Stimulated activated CD4-positive, alpha-beta T cell treated with anti-CD3 and anti-CD28 coated beads, Interleukin-4, amount 100 ng/mL, for 1 hour (primary cell): ENCODE data around the gene RPLP2.

ENCODE experiments used
- DNase-seq: peaks from one replicate; pipeline ENCODE4 v3.0.0-alpha.2; 2020

RPLP2 gene

DNA sequence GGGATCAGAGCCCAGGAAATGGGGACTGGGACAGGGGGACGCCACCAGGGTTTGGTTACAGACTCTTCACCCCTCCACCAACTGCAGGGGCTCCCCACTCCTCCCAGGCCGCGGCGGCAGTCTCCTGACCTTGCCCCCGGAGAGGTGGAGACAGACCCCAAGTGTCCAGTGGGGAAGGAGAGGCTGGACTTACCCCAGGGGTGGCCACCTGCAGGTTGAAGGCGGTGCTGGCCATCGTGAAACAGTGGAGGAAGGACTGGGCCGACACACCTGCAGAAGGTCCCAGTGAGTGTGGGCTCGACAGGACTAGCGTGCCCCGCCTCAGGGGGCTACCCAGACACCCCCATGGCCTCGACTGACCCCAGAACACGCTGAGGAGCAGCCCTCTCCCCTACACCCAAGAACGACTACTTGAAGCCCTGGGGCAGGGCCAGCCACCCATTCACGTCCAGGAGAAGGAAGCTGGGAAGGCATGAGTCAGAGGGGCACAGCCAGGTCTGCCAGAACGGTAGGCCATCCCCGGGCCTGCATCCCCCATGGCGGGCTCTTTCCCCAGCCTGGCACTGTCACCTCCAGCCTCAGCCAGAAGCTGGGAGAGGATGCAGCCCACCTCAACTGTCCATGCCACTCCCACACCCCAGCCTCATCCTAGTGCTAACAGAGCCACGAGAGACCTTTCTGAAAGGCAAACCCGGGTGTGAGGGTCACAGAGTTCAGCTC is 34.7 kb upstream of the RPLP2 start:
- no peak for DNase-seq

DNA sequence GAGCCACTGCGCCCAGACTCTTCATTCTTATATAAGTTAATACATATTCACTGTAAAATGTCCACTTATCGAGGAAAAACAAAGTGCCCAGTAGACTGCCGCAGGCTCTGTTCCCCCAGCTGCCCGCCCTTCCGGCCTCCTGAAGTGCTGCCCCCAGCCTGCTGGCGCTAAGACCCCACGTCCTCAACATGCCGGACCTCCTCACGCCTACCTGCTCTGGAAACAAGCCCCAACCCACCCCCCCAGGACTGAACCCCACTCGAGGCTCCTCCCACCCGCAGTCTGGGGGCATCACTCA is 33.6 kb upstream of the RPLP2 start:
- DNase-seq, result no peak

DNA sequence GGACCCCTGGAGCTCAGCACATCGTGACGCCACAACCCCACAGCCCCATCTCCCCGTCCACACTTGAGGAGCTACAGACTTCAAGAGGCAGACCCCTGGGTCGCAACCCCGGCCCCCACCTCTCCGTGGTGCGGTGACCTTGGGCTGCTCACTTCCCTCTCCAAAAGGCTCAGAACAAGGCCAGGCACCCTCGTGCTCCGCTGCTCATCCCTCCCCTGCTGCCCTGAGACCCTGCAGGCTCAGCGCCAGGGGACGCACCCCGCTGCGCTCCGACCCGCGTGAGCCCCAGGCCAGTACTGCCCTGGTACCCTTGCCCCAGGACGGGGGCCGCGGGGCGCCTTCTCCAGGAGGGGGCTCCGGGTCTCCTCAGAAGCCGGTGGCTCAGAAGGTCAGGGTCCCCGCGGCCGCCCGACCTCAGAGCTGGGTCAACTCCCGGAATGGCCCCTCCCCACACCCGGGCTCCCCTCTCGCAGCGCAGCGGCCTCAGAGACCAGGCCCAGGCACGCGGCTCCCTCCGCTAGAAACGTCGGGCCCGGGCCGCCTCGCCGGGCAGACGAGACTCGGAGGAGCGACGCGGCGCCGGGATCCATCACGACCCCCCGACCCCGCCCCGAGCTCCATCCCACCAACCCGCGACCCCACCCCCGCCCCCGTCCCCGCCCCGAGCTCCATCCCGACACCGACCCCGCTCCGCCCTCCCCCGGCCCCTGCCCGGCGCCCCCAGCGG is 33.0 kb upstream of the RPLP2 start:
- DNase-seq, result no peak

DNA sequence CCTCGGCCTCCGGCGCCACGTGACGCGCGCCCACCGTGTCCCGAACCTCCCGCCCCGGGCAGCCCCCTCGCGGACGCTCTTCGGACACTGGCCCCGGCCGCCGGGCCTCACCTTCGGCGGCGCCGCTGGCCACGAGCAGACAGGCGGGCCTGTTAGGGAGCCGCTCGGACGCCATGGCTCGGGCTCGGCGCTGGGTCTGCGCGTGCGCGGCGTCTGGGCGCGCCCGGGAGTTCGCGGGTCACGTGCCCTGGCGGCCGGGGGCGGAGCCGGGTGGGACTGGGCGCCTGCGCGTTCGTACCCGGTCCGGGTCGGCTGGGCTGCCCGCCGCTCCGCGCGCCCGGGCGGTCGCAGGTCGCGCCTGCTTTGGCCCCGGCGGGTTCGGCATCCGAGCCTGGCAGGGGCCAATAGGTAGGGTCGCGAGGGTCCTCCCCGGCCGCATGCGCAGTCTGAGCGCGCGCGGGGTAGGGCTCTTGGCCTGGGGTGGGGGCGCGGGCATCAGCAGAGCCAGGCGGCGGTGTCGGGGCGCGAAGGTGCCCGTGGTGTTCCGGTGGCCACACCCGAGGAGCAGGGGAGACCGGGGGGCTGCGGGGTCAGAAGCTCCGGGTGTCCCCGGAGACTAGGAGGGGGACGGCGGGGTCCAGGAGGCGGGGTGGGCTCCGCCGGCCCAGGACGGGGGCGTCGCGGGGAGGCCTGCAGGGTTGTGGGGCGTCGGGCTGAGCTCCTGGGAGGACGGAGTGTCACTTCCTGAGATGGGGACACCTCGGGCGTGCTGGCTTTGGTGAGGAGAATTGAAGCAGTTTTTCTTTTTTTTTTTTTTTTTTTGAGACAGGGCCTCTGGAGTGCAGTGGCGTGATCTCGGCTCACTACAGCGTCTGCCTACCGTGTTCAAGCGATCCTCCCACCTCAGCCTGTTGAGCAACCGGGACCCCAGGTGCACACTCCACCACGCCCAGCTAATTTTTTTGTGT is 32.2 kb upstream of the RPLP2 start, which contains the start of gene GATD1:
Gene GATD1, minus strand, starts transcription at position 200 of the 968 bp plus-strand sequence. Its CDS starts 25 bp downstream, at position 175.
- DNase-seq, result peak; percentile 97

DNA sequence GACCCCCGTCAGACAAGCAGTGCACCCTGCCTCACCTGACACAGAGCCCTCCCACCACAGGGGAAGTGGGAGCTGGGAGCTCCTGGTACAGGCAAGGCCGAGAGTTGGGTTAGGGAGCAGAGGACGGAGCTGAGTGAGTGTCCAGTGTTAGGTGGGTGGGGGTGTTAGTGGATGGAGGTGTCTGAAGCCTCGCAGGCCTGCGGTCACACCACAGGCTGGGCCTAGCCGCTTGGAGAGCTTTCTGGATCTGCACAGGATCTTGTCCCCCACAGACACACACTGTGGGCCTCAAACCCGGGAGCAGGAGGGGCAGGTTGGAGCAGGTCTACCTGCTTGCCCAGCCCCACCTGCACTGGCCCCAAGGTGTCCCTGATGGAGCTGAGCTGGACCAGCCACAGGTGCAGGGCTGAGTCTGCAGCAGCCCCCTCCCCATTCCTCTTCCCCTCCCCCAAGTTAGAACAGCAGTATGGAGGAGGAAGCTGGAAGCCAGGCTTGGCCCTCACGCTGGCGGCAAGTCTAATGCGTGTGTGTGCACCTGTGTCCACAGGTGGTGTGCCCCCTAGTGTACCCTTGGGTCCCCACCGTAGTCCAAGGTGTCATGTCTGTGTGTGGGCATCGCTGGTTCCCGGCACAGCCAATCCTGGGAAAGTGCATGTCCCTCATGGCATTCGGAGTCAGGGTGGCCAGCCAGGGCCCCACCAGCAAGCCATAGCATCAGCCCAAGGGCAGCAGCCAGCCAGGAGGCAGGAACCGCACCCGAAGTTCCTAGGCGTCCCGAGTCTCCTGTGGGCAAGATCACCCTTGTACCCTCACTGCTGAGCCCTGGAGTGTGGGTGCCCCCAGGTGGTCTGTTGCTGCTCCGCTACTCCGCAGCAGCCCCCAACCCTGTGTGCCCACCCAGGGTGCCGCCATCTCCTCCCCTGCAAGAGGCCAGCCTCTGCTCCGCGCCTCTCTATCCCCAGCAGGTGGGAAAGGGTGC is 30.5 kb upstream of the RPLP2 start:
- DNase-seq, result no peak

DNA sequence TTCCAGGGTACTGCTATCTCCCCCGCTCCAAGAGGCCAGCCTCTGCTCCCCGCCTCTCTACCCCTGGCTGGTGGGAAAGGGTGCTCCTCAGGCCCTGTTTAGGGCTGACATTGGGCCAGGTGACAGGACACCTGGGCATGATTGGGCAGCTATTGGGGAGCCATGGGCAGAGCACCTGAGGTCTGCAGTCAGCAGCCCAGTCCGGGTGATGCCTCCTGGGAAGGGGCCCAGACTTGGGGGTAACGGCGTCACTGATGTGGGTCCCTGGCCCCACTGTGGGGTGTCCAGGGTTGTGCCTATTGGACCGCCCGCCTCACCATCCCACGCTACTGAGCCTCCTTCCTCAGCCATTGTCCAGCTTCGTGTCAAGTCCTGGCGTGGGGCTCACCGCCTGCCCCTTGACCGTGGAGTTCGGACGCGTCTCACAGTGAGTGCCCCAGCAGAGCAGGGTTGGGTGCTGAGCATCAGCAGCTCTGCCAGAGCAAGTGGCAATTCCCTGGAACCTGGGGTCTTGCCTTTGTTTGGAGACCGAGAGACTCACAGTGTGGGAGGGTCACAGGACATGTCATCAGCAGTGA is 29.7 kb upstream of the RPLP2 start:
- DNase-seq, result no peak

DNA sequence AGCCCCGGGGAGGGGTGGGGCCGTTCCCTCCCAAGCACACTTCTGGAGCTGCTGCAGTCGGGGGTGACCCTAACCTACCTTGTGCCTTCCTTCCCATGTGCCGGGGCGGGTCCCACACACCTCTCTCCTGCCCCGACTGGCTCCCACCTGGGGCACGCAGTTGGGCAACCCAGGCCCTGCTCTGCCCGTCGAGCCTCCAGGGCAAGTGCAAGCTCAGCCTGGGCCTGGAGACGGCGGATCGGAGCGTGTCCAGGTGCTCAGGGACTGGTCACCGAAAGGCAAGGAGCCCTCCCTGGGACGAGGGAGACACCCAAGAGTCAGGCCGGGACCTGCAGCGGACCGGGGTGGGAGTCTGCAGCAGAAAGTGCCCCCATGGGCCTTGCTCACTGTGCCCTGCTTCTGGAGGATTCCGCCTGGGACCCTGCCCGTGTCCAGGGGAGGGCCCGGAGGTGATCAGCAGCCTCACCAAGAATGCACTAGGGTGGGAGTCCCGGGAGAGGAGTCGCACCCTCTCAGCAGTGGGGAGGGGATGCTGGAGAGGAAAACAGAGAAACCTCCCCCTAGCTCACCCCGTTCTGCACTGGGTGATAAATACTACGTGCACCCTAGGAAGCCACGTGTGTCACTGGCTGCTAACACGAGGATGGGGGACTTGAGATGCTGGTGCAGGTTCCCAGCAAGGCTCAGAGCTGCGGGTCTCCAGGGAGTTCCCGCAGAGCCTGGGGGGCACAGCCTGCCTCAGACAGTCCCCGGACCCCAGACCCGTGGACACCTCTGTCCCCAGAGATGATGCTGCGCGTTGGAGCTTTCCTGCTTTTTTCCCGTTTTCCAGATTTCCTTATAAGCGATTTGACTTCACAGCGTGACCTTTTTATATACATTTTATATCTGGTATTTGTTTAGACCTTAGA is 27.2 kb upstream of the RPLP2 start:
- no peak for DNase-seq

DNA sequence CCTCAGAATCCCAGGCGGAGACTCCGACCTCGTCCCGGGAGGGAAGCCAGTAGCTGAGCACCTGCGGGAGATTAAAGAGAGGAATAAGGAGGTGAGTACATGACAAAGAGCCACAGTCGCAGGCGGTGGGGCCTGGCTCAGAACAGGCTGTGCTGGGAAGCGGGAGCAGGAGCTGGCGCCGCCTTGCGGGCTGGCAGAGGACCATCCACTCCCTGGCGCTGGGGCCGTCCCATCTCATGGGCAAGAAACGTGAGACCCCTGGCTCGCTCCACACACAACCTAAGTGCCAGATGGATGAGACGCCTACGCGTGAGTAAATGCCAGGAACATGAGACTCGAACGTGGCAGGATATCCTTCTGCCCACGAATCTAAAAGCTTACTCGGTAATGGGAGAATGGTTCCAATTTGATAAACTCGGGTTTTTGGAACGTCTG is 26.2 kb upstream of the RPLP2 start:
- DNase-seq, result no peak

DNA sequence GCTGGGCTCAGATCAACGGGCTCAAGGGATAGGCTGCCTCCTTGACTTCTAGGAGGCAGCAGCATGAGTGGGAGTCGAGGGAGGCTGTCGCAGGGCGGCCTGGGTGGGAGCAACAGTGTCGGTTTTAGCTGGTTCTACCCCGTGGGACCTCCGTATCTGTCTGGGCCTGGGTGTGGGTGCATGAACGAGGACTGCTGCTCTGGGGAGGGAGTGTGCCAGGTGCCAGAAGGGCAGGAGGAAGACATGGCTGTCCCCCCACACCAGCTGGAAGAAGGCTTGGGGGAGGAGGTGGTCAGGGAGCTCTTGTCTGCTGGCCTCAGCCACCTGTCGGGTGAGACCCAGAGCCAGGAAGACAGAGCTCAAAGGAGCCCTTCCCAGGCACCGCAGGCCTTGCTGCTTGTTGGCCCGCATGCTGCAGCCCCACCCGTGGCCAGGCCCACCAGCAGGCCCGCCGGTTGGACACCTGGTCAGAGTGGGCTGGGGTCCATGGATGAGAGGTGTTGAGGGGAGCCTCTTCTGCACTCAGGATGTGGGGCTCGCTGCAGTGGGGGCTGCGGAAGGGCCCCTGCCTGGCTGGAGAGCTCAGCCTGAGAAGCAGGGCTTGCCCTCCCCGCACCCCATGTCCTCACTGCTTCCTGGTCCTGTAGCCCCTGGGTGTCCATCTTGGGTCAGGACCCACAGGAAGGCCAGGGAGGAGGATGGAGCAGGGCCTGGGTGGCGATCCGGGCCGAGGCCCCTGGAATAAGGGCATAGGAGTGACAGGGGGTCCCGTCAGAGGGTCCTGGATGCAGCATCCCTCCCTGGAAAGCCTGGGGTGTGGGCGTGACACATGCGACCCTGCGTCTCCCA is 23.3 kb upstream of the RPLP2 start:
- DNase-seq, result no peak

DNA sequence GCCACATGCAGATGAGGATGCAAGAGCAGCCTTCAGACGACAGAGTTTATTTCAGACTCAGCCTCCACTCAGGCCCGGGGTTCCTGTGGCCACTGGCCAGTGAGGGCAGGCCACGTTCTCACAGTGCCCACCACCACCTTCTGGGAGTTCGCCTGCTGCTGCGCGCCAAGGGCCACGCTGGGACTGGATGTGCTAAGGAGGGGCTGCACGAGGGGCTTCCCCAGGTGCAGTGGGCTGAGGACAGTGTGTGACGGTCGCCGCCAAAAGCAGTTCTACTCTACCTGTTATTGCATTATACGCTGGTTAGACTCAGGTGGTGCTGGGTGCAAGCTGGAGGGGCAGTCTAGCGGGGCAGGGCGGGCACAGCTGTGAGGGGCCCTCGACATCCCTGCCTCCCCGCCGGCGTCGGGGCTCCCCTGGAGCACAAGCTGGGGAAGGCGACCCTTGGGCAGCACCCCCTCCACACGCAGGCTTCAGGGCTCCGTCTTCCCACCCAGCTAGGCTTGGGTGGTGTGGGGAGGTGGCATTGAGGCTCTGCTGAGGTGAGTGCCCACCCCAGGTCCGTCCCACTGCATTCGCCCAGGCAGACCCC is 22.6 kb upstream of the RPLP2 start:
- no peak for DNase-seq

DNA sequence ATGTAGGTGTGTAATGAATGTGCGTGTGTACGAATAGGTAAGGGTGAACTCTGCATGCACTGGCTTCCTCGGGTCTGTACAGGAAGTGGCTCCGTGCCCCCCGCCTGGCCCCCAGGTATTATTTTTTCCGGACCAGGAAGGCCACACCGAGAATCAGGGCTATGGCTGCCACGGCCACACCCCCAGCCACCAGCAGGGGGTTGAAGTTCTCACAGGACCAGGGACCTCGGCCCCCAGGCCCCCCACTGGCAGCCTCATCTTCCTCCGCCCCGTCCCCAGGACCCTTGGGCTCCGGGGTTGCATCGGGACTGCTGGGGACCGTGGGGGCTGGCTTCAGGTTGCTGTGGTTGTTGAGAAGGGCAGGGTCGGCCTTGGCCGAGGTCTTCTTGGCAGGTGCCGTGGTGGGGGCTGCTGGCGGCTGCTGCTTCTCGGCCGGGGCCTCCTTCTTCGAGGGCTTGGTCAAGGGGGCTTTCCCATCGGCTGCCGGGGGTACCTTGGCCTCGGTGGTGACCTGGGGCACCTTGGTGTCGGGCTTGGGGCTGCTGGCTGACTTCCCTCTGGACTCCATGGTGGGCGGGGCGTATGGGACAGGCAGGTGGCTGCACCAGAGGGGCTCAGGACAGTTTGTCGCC is 21.6 kb upstream of the RPLP2 start:
- no peak for DNase-seq

DNA sequence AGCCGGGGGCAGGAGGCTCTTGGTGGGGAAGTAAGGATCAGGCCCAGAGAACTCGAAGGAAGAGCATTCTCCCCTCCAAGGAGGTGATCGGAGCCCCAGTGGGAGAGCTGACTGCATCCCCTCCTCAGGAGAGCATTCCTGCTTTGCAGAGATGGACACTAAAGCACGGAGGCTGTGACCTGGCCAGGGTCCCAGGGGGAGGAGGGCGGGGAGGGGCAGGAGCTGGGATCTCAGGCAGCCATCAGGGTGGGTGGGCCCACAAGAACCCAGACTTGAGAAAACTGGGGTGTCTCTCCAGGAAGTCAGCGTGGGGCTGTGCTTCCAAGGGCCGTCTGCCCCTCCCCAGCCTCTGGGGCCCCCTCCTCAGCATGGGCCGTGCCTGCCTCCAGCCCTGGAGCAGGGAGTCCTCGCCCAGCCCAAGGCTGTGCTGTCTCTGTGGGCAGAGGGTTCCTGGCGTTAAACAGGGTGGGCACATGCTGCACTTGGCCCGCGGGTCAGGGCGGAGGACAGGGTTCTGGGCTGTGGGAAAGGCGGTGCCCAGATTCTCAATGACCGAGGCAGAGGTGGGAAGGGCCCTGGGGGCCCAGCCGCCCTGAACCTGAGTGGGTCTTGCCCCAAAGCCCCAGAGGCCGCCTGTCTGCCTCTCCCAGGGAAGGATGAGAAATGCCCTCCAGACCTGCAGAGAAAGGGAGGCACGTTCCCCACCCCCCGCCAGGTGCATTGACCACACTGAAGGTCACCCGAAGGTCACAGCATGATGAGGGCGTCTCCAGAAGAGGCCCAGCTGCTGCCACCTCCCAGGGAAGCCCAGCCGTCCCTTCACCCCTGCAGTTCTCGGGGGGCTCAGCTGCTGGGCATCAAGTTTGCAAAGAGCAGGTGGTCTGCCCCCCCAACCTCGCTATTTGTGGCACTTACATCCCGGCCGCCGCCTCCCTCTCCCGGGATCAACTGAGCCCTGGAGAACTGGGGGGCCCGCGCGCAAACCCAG is 20.5 kb upstream of the RPLP2 start:
- DNase-seq, result no peak

DNA sequence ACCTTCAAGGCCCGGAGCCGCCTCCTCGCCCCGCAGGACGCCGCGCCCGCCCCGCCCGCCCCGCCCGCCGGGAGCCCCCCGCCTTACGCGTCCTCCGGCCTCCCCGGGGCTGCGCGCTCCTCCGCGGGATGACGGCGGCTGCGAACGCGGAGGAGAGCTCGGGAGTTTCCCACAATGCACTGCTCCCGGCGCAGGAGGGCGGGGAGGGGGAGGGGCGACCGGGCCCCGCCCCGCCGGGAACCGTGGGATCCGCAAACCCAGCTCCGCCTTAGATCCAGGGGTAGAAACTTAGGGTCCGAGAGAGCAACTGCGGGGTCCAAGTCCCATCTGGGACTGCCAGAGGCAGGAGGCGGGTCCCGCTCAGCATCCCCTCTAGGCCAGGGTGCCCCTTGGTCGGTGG is 19.8 kb upstream of the RPLP2 start, which contains the start of gene CEND1:
Gene CEND1, minus strand, starts transcription at position 148 of the 400 bp plus-strand sequence. CDS start 1,514 bp downstream, outside the sequence.
- DNase-seq, result peak; percentile 58

DNA sequence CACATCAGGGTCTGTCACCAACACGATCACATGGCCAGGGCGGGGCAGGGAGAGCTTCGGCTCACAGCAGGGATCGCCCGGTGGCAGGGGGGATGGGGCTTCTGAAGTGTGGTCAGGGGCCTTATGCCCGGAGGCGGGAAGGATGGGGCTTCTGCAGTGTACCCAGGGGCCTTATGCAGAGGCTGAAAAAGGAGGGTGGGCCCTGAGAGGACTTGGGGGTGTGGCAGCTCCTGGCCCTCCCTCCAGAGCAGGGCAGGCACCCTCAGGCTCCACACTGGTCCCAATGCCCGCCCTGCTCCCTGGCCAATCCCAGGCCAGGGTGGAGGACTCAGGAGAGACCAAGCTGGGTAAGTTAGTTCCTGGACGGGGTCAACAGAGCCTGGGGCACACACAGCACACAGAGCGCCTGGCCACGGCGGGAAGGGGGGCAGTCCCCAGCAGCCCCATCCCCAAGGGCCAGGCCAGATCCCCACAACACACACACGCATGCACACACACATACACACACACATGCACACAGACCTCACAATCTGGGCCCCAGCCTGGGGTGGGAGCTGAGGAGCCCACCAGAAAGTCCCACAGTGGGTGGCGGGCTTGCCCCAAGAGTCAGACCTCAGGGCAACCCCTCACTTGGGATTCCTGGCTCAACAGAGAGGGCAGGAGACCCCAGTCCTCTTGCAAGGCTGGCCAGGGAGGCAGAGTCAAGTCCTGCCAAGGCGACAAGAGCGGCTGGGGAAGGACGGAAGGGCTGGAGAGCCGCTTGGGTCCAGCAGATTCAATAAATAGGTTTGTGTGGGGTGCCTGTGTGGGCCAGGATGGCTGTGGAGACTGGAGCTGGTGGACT is 18.8 kb upstream of the RPLP2 start:
- no peak for DNase-seq

DNA sequence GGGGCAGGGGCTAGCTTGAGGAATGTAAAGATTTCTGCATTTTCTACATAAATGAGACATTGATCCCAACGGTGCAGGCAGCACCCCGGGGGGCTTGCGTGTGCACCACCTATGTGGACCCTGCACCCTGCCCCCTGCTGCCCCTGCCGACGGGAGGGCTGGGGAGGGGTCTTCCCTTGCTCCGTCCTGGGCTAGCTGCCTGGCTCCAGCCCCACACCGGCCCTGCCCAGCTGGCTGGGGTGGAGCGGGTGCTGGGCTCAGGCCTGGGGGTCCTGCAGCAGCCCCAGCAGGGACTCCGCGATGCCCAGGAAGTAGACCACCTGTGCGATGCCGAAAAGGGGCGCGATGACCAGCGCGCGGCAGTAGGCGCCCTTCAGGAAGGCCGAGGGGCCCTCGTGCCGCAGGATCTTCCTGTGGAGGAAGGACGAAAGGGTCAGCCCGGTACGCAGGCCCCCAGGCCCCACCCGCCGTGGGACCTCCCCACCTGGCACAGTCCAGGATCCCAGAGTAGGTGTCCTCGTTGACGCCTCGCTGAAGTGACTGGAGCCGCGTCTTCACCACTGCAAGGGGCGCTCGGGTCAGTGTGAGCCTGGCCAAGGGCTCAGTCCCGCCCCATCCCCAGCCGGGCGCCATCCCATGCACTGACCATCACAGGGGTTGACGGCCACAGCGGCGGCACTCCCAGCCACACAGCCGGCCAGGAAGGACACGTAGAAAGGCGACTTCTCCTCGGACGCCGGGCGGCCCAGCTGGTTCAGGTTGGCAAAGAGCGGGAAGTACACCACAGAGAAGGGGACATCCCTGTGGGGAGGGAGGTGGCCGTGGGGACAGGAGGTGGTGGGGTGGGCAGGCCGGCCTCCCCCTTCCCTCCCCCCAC is 17.9 kb upstream of the RPLP2 start:
- DNase-seq, result no peak

DNA sequence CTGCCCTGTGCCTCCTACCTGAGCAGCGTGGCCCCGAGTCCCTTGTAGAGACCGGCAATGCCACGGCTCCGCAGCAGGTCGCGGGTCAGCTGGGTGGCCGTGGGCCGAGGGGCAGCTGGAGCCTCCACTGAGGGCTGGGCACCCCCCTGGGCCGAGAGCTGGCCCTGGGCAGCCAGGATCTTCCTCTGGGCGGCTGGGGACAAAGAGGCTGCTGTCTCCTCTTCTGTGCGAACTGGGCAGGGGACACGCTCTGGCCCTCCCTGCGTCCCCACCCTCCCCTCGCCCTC is 17.3 kb upstream of the RPLP2 start:
- no peak for DNase-seq
